Smooth muscle cell (in vitro differentiated cells): ENCODE data around the gene SUSD4. TPM values are rescaled to one million over a fixed set of nuclear protein-coding genes. Genes with fewer than 3 reads are reported as not detected.

ENCODE experiments used
- DNase-seq: peaks from one replicate; lab custom pipeline; 2025; ENCODE audit not compliant: unreplicated experiment; lab: John Stamatoyannopoulos, UW
- H2AFZ ChIP-seq: fragments of 200-600 bp; sonication (generic); 2 replicates; pipeline ENCODE4 v1.6.0; 2016; ENCODE audit warnings: antibody characterized with exemption, low read depth, mild to moderate bottlenecking
- H3F3A ChIP-seq: fragments of 200-600 bp; sonication (generic); 2 replicates; pipeline ENCODE4 v1.6.0; 2017; ENCODE audit warnings: antibody characterized with exemption, low read depth
- H3K27ac ChIP-seq: fragments of 200-600 bp; sonication (generic); 2 replicates; pipeline ENCODE4 v1.5.1; 2016; ENCODE audit warnings: low read depth, mild to moderate bottlenecking
- H3K27me3 ChIP-seq: fragments of 200-600 bp; sonication (generic); 2 replicates; pipeline ENCODE4 v1.6.1; 2016; ENCODE audit warnings: low read depth, mild to moderate bottlenecking
- H3K36me3 ChIP-seq: fragments of 200-600 bp; sonication (generic); 2 replicates; pipeline ENCODE4 v1.5.1; 2016; ENCODE audit warnings: low read depth
- H3K4me1 ChIP-seq: fragments of 200-600 bp; sonication (generic); 2 replicates; pipeline ENCODE4 v1.5.1; 2016; ENCODE audit warnings: low read depth
- H3K4me2 ChIP-seq: fragments of 200-600 bp; sonication (generic); 2 replicates; pipeline ENCODE4 v1.6.0; 2016; ENCODE audit warnings: mild to moderate bottlenecking
- H3K4me3 ChIP-seq: fragments of 200-600 bp; sonication (generic); 2 replicates; pipeline ENCODE4 v1.5.1; 2016; ENCODE audit warnings: mild to moderate bottlenecking
- H3K79me2 ChIP-seq: fragments of 200-600 bp; sonication (generic); 2 replicates; pipeline ENCODE4 v1.6.0; 2016; ENCODE audit warnings: low read depth, mild to moderate bottlenecking
- H3K9ac ChIP-seq: fragments of 200-600 bp; sonication (generic); 2 replicates; pipeline ENCODE4 v1.6.0; 2016; ENCODE audit warnings: low read depth
- H3K9me3 ChIP-seq: fragments of 200-600 bp; sonication (generic); replicated peaks from 2 replicates; pipeline ENCODE4 v1.5.1; 2016; ENCODE audit warnings: low read depth
- H4K20me1 ChIP-seq: fragments of 200-600 bp; sonication (generic); 2 replicates; pipeline ENCODE4 v1.6.0; 2016; ENCODE audit warnings: low read depth
- WGBS: methylation state at CpG from one replicate; pipeline ENCODE4 v1.1.7; 2016; ENCODE audit warnings: low lambda C conversion rate; 5-methylcytosine and 5-hydroxymethylcytosine counted together
- polyA plus RNA-seq: library from polyadenylated mRNA; unstranded; fragments of >200 nt; fragmentation: Nextera tagmentation; extraction: Ambion mirVana; gene quantifications from 2 replicates; pipeline ENCODE4 v1.2.1, GENCODE V29; 2016
- total RNA-seq: library from RNA; depleted of rRNA; stranded (reverse); fragments of >200 nt; gene quantifications from 2 replicates; pipeline ENCODE4 v1.2.3, GENCODE V29; 2014
- TF ChIP-seq, protein P1 (sequence below): fragments of 200-600 bp; sonication (generic); IDR thresholded peaks from 2 replicates; pipeline ENCODE4 v1.5.1; 2017; ENCODE audit warnings: borderline replicate concordance, mild to moderate bottlenecking, antibody characterized with exemption; ENCODE audit not compliant: insufficient read depth, poor library complexity, severe bottlenecking

The SUSD4 gene
- total and polyA plus RNA-seq, 2 experiments from 2014 or later, result 4.5 to 5.1 TPM

DNA sequence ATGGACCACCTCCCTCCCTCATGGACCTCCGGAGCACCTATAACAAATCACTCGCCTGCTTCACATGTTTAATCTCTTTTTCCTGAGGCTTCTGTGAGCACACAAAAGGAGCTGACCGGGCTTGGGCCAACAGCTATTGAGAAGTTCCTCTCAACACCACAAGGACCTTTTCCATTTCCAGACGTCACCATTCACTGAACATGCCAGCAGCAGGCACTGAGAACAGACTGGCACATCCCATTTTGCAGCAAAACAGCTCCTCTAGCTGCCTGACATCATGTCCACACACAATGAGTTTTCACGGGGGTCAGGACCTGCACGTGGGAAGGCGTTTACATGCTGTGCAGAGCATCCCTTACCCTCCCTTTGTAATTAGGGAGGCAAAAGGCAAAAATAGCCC lies 11.0 kb downstream of the SUSD4 start:
- WGBS, result 78% methylated on average over 7 of the region's 7 CpGs
- Histone ChIP-seq H3K9ac (no peak overlapping the region), H3K27me3 (peaks cover 32% of the 10 kb centered on the region), H2AFZ (no peak overlapping the region), H3K27ac (no peak overlapping the region), H3K4me3 (no peak overlapping the region), H3F3A (no peaks in the 10 kb centered on the region), H3K9me3 (no peaks in the 10 kb centered on the region), H3K79me2 (no peaks in the 10 kb centered on the region), H3K4me1 (no peaks in the 10 kb centered on the region), H4K20me1 (no peaks in the 10 kb centered on the region), H3K36me3 (no peaks in the 10 kb centered on the region), H3K4me2 (no peak overlapping the region)
- TF ChIP-seq, protein P1, sequence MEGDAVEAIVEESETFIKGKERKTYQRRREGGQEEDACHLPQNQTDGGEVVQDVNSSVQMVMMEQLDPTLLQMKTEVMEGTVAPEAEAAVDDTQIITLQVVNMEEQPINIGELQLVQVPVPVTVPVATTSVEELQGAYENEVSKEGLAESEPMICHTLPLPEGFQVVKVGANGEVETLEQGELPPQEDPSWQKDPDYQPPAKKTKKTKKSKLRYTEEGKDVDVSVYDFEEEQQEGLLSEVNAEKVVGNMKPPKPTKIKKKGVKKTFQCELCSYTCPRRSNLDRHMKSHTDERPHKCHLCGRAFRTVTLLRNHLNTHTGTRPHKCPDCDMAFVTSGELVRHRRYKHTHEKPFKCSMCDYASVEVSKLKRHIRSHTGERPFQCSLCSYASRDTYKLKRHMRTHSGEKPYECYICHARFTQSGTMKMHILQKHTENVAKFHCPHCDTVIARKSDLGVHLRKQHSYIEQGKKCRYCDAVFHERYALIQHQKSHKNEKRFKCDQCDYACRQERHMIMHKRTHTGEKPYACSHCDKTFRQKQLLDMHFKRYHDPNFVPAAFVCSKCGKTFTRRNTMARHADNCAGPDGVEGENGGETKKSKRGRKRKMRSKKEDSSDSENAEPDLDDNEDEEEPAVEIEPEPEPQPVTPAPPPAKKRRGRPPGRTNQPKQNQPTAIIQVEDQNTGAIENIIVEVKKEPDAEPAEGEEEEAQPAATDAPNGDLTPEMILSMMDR, result no peak
- DNase-seq, result no peak

DNA sequence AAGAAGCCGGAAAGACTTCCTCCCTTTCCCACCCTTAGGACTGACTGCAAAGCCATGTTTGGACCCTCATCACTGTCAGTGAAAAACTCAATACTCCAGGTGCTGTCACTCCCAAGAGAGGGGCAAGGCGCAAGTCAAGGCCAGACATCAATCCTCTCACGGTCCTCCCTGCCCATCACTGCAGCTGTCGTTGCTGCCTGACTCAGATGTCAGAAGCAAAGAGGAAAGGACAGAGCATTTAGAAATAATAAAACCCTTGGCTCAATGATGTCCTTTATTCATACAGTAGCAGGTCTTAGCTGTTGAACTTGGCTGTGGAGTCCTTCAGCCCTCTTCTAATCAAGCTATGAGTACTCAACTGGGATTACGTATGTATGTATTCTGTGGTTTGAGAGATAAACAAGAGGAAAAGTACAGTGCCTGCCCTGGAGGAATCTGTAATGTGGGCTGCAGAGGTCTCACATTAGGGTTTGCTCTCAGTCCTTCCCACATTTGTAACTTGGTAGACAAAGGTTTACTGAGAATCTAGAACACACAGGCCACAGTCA lies 13.5 kb downstream of the SUSD4 start:
- Histone ChIP-seq H3K9ac (no peak overlapping the region), H3K79me2 (no peaks in the 10 kb centered on the region), H3K27ac (no peak overlapping the region), H3K9me3 (no peaks in the 10 kb centered on the region), H3K36me3 (no peaks in the 10 kb centered on the region), H3F3A (no peaks in the 10 kb centered on the region), H4K20me1 (no peaks in the 10 kb centered on the region), H2AFZ (no peak overlapping the region), H3K4me2 (peak overlapping the region; percentile 60), H3K27me3 (peaks cover 32% of the 10 kb centered on the region), H3K4me1 (no peaks in the 10 kb centered on the region), H3K4me3 (no peak overlapping the region)
- TF ChIP-seq, protein P1, result no peak
- DNase-seq, result no peak
- WGBS, result 49% methylated on average over 5 of the region's 5 CpGs

DNA sequence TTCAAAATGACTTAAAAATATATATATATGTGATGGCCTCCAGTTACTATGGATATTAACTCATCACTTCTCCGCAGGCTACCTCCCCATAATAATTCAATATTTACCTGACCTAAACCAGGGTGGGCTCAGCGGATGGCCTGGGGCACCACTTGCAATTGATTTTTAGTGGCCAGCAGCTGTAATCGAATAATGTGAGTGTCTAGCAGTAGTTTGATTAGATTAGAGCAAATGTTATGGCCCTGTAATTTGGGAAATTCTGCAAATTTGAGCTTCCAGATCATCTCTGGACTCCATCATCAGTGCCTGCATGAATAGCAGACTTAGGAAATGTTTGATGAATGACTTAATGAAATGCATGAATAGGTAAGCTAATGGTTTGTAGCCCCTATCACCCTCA lies 14.7 kb downstream of the SUSD4 start:
- TF ChIP-seq, protein P1, result no peak
- H3K4me1 ChIP-seq, result no peaks in the 10 kb centered on the region
- H2AFZ ChIP-seq, result no peak overlapping the region
- no peak overlapping the region for H3K9ac ChIP-seq
- WGBS, result over 99% methylated on average over 3 of the region's 3 CpGs
- H4K20me1 ChIP-seq, result no peaks in the 10 kb centered on the region
- H3K36me3 ChIP-seq, result no peaks in the 10 kb centered on the region
- no peak overlapping the region for H3K27ac ChIP-seq
- DNase-seq, result no peak
- no peak overlapping the region for H3K4me3 ChIP-seq
- peaks cover 26% of the 10 kb centered on the region for H3K27me3 ChIP-seq
- no peaks in the 10 kb centered on the region for H3F3A ChIP-seq
- H3K79me2 ChIP-seq, result no peaks in the 10 kb centered on the region
- no peak overlapping the region for H3K4me2 ChIP-seq
- H3K9me3 ChIP-seq, result no peaks in the 10 kb centered on the region

DNA sequence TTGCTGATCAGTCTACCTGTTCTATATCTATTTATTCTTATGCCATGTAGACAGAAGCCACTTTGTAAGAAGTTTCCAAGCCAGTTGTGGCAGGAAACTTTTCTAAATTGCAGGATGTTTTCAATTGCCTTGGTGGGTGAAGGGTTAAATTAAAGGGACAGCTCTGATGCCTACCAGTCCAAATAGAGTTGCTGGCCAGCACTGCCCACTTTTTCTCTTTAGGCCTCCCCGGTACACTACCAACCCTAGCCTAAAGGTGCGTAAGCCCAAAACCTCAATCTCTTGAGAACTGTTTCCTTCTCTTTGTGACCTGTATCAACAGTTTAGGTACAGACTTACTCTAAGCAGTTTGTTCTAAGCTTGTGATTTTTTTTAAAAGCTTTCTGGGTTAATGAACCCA lies 15.5 kb downstream of the SUSD4 start:
- TF ChIP-seq, protein P1, result no peak
- no peak for DNase-seq
- no peaks in the 10 kb centered on the region for H4K20me1 ChIP-seq
- no peaks in the 10 kb centered on the region for H3K4me1 ChIP-seq
- peaks cover 18% of the 10 kb centered on the region for H3K27me3 ChIP-seq
- no peaks in the 10 kb centered on the region for H3K36me3 ChIP-seq
- no peak overlapping the region for H3K4me3 ChIP-seq
- 74% methylated on average over 2 of the region's 2 CpGs for WGBS
- no peak overlapping the region for H2AFZ ChIP-seq
- H3K79me2 ChIP-seq, result no peaks in the 10 kb centered on the region
- H3K27ac ChIP-seq, result no peak overlapping the region
- H3K9ac ChIP-seq, result no peak overlapping the region
- no peaks in the 10 kb centered on the region for H3F3A ChIP-seq
- no peaks in the 10 kb centered on the region for H3K9me3 ChIP-seq
- H3K4me2 ChIP-seq, result no peak overlapping the region
